ENCODE data around the gene ADGRE1.
"Not testable (repeated sequence)": the region's sequence is repeated elsewhere in the genome, so short reads cannot be mapped to it uniquely, and the experiment has no call there.

Gene ADGRE1

GRCh38 chr19:6868351-6868750, 19.0 kb upstream of the ADGRE1 start:
- no peak overlapping the region for H3K18ac ChIP-seq (ENCODE audit: low read depth in 1 of 2, low read length in 2 of 2)
- no peak overlapping the region for H4K91ac ChIP-seq (ENCODE audit: low read length)

DNA sequence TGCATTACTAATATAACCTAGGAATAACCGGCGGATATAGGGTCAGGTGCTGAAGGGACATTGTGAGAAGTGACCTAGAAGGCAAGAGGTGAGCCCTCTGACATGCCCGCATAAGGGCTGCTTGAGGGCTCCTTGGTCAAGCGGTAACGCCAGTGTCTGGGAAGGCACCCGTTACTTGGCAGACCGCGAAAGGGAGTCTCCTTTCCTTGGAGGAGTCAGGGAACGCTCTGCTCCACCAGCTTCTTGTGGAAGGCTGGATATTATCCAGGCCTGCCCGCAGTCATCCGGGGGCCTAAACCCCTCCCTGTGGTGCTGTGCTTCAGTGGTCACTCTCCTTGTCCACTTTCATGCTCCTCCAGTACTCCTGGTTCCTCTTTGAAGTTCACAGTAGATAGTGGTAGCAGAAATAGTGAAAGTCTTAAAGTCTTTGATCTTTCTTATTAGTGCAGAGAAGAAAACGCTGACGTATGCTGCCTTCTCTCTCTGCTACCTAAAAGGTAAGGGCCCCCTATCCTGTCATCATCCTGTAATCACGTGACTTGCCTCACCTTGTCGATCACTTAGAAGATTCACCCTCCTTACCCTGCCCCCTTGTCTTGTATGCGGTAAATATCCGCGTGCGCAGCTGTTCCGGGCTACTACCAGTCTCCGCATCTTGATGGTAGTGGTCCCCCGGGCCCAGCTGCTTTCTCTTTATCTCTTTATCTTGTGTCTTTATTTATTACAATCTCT, 18.1 kb upstream of the ADGRE1 start:
- not testable (repeated sequence) for H3K4me3 ChIP-seq (ENCODE audit: insufficient read depth in 1 of 2, low read depth in 1 of 2, low read length in 2 of 2); DNase-seq; H3K14ac ChIP-seq (ENCODE audit: low read length in 2 of 2); H3K18ac ChIP-seq (ENCODE audit: low read depth in 1 of 2, low read length in 2 of 2); H2AFZ ChIP-seq (ENCODE audit: low read depth, low read length); H2BK12ac ChIP-seq (ENCODE audit: low read length in 2 of 2); H3K79me1 ChIP-seq (replicated peaks; ENCODE audit: low read length, poor library complexity, severe bottlenecking); H3K27ac ChIP-seq (ENCODE audit: low read length, poor library complexity, severe bottlenecking); H2BK120ac ChIP-seq (ENCODE audit: low read depth, low read length); H3K36me3 ChIP-seq (ENCODE audit: control insufficient read depth in 1 of 2, insufficient read depth in 2 of 2, low read depth in 1 of 2, low read length in 2 of 2); H4K91ac ChIP-seq (ENCODE audit: low read length); H2BK15ac ChIP-seq (ENCODE audit: low read depth, poor library complexity, severe bottlenecking); H2BK5ac ChIP-seq (ENCODE audit: low read depth, low read length, poor library complexity, severe bottlenecking); H4K8ac ChIP-seq (ENCODE audit: low read length); H2AK5ac ChIP-seq (ENCODE audit: low read length, severe bottlenecking); H3K4me2 ChIP-seq (ENCODE audit: low read length, poor library complexity, severe bottlenecking); H3K27me3 ChIP-seq (ENCODE audit: control insufficient read depth in 1 of 2, insufficient read depth in 1 of 2, low read length in 2 of 2); H3K9me3 ChIP-seq (ENCODE audit: control insufficient read depth, low read length); H3K23ac ChIP-seq (ENCODE audit: low read length in 2 of 2); H3K4me1 ChIP-seq (ENCODE audit: control insufficient read depth, insufficient read depth, low read depth, low read length); H3K9ac ChIP-seq (ENCODE audit: low read length); H3K4ac ChIP-seq (ENCODE audit: low read depth in 1 of 2, low read length in 2 of 2)
- 87% methylated on average over 19 of the region's 22 CpGs for WGBS

More at GRCh38 chr19:6868351-6868750, 19.0 kb upstream of the ADGRE1 start:
- WGBS: 56% methylated on average over 4 of the region's 4 CpGs
- Histone ChIP-seq H3K23ac (ENCODE audit: low read length in 2 of 2) (no peak overlapping the region), H3K4me1 (ENCODE audit: control insufficient read depth, insufficient read depth, low read depth, low read length) (no peaks in the 10 kb centered on the region), H3K14ac (ENCODE audit: low read length in 2 of 2) (no peak overlapping the region), H4K8ac (ENCODE audit: low read length) (no peak overlapping the region), H2BK5ac (ENCODE audit: low read depth, low read length, poor library complexity, severe bottlenecking) (no peak overlapping the region), H2BK12ac (ENCODE audit: low read length in 2 of 2) (no peak overlapping the region), H3K9me3 (ENCODE audit: control insufficient read depth, low read length) (no peaks in the 10 kb centered on the region), H3K4me3 (ENCODE audit: insufficient read depth in 1 of 2, low read depth in 1 of 2, low read length in 2 of 2) (no peak overlapping the region), H3K4me2 (ENCODE audit: low read length, poor library complexity, severe bottlenecking) (no peak overlapping the region), H3K9ac (ENCODE audit: low read length) (no peak overlapping the region), H3K36me3 (ENCODE audit: control insufficient read depth in 1 of 2, insufficient read depth in 2 of 2, low read depth in 1 of 2, low read length in 2 of 2) (no peaks in the 10 kb centered on the region), H3K27me3 (ENCODE audit: control insufficient read depth in 1 of 2, insufficient read depth in 1 of 2, low read length in 2 of 2) (peaks cover 0 to 2% of the 10 kb centered on the region in 2 experiments), H3K79me1 (replicated peaks; ENCODE audit: low read length, poor library complexity, severe bottlenecking) (no peaks in the 10 kb centered on the region), H2BK120ac (ENCODE audit: low read depth, low read length) (no peak overlapping the region), H2BK15ac (ENCODE audit: low read depth, poor library complexity, severe bottlenecking) (no peak overlapping the region), H3K4ac (ENCODE audit: low read depth in 1 of 2, low read length in 2 of 2) (no peak overlapping the region), H2AK5ac (ENCODE audit: low read length, severe bottlenecking) (no peak overlapping the region), H2AFZ (ENCODE audit: low read depth, low read length) (no peak overlapping the region), H3K27ac (ENCODE audit: low read length, poor library complexity, severe bottlenecking) (no peak overlapping the region)
- no peak for DNase-seq

DNA sequence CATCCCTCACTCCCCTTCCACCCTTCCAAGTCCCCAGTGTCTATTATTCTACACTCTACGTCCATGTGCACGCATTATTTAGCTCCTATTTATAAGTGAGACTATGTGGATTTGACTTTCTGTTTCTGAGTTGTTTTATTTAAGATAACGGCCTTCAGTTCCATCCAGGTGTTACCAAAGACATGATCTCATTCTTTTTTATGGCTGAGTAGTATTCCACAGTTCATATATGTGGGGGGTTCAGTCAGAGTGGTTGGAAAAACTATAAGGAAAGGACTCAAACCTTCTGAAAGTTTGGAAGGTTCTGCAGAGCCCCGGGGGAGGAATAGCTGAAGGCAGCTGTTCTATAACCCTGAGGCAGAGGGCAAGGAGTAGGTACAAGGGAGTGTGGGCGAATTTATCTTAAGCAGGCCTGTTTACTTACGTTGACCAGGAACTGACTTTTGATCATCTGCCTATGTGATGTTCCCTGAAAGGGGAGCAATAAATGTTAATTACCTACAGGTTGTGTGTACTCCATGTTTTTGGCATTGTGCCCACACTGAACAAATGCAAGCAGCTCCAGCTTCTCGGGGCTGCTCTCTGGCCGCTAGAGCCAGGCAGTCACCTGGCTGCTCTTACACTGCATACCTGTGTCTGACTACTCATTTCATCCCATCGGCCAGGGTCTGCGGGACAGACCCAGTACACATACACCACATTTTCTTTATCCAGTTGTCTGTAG, 13.5 kb upstream of the ADGRE1 start:
- no peak overlapping the region for H3K23ac ChIP-seq (ENCODE audit: low read length in 2 of 2)
- H3K4me1 ChIP-seq (ENCODE audit: control insufficient read depth, insufficient read depth, low read depth, low read length): no peaks in the 10 kb centered on the region
- H3K18ac ChIP-seq (ENCODE audit: low read depth in 1 of 2, low read length in 2 of 2): no peak overlapping the region
- no peak overlapping the region for H3K4ac ChIP-seq (ENCODE audit: low read depth in 1 of 2, low read length in 2 of 2)
- no peaks in the 10 kb centered on the region for H3K9me3 ChIP-seq (ENCODE audit: control insufficient read depth, low read length)
- DNase-seq: no peak
- no peaks in the 10 kb centered on the region for H3K36me3 ChIP-seq (ENCODE audit: control insufficient read depth in 1 of 2, insufficient read depth in 2 of 2, low read depth in 1 of 2, low read length in 2 of 2)
- no peaks in the 10 kb centered on the region for H3K79me1 ChIP-seq (replicated peaks; ENCODE audit: low read length, poor library complexity, severe bottlenecking)
- no peak overlapping the region for H3K4me2 ChIP-seq (ENCODE audit: low read length, poor library complexity, severe bottlenecking)
- no peak overlapping the region for H2BK15ac ChIP-seq (ENCODE audit: low read depth, poor library complexity, severe bottlenecking)
- peaks cover 0 to 9% of the 10 kb centered on the region in 2 experiments for H3K27me3 ChIP-seq (ENCODE audit: control insufficient read depth in 1 of 2, insufficient read depth in 1 of 2, low read length in 2 of 2)
- no peak overlapping the region for H2BK12ac ChIP-seq (ENCODE audit: low read length in 2 of 2)
- no peak overlapping the region for H3K9ac ChIP-seq (ENCODE audit: low read length)
- H2AK5ac ChIP-seq (ENCODE audit: low read length, severe bottlenecking): no peak overlapping the region
- no peak overlapping the region for H4K91ac ChIP-seq (ENCODE audit: low read length)
- 74% methylated on average over 6 of the region's 10 CpGs for WGBS
- H2BK120ac ChIP-seq (ENCODE audit: low read depth, low read length): no peak overlapping the region
- no peak overlapping the region for H3K14ac ChIP-seq (ENCODE audit: low read length in 2 of 2)
- H2AFZ ChIP-seq (ENCODE audit: low read depth, low read length): no peak overlapping the region
- H2BK5ac ChIP-seq (ENCODE audit: low read depth, low read length, poor library complexity, severe bottlenecking): no peak overlapping the region
- no peak overlapping the region for H3K27ac ChIP-seq (ENCODE audit: low read length, poor library complexity, severe bottlenecking)
- H3K4me3 ChIP-seq (ENCODE audit: insufficient read depth in 1 of 2, low read depth in 1 of 2, low read length in 2 of 2): no peak overlapping the region
- H4K8ac ChIP-seq (ENCODE audit: low read length): no peak overlapping the region

DNA sequence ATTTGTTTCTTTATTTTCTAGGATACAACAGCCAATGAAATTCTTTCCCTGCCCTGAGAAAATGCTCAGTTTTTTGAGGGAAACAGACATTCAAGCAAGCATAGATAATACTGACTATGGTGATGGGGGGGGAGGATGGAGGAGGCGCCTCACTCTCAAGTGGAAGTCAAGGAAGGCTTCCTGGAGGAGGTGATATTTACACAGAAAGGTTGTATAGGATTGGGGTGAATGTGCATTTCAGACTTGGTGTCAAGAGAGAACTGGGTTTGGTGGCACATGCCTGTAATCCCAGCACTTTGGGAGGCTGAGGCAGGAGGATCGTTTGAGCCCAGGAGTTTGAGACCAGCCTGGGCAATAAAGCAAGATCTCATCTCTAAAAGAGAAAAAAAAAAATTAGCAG, 12.2 kb upstream of the ADGRE1 start:
- peaks cover 5% of the 10 kb centered on the region for H3K9me3 ChIP-seq (ENCODE audit: control insufficient read depth, low read length)
- no peak overlapping the region for H3K14ac ChIP-seq (ENCODE audit: low read length in 2 of 2)
- no peak overlapping the region for H2AK5ac ChIP-seq (ENCODE audit: low read length, severe bottlenecking)
- H2BK5ac ChIP-seq (ENCODE audit: low read depth, low read length, poor library complexity, severe bottlenecking): no peak overlapping the region
- H2BK12ac ChIP-seq (ENCODE audit: low read length in 2 of 2): no peak overlapping the region
- H4K91ac ChIP-seq (ENCODE audit: low read length): no peak overlapping the region
- no peak overlapping the region for H4K8ac ChIP-seq (ENCODE audit: low read length)
- no peak overlapping the region for H3K27ac ChIP-seq (ENCODE audit: low read length, poor library complexity, severe bottlenecking)
- no peak overlapping the region for H3K4ac ChIP-seq (ENCODE audit: low read depth in 1 of 2, low read length in 2 of 2)
- 81% methylated on average over 2 of the region's 2 CpGs for WGBS
- H3K23ac ChIP-seq (ENCODE audit: low read length in 2 of 2): no peak overlapping the region
- H3K36me3 ChIP-seq (ENCODE audit: control insufficient read depth in 1 of 2, insufficient read depth in 2 of 2, low read depth in 1 of 2, low read length in 2 of 2): no peaks in the 10 kb centered on the region
- H3K9ac ChIP-seq (ENCODE audit: low read length): no peak overlapping the region
- H3K4me1 ChIP-seq (ENCODE audit: control insufficient read depth, insufficient read depth, low read depth, low read length): no peaks in the 10 kb centered on the region
- H3K18ac ChIP-seq (ENCODE audit: low read depth in 1 of 2, low read length in 2 of 2): no peak overlapping the region
- H2BK15ac ChIP-seq (ENCODE audit: low read depth, poor library complexity, severe bottlenecking): no peak overlapping the region
- no peak overlapping the region for H2AFZ ChIP-seq (ENCODE audit: low read depth, low read length)
- H3K27me3 ChIP-seq (ENCODE audit: control insufficient read depth in 1 of 2, insufficient read depth in 1 of 2, low read length in 2 of 2): peaks cover 0 to 18% of the 10 kb centered on the region in 2 experiments
- H2BK120ac ChIP-seq (ENCODE audit: low read depth, low read length): no peak overlapping the region
- no peak overlapping the region for H3K4me2 ChIP-seq (ENCODE audit: low read length, poor library complexity, severe bottlenecking)
- no peaks in the 10 kb centered on the region for H3K79me1 ChIP-seq (replicated peaks; ENCODE audit: low read length, poor library complexity, severe bottlenecking)
- H3K4me3 ChIP-seq (ENCODE audit: insufficient read depth in 1 of 2, low read depth in 1 of 2, low read length in 2 of 2): no peak overlapping the region
- no peak for DNase-seq

All from mesenchymal stem cell (in vitro differentiated cells and primary cell).